HG03342 (cell line): ENCODE data around the gene ABCC6.

Source experiments
- ATAC-seq: cut with Tn5 transposase; IDR thresholded peaks from one replicate; pipeline ENCODE4 v1.9.1; 2021; ENCODE audit warnings: mild to moderate bottlenecking, moderate library complexity; ENCODE audit not compliant: unreplicated experiment

The ABCC6 gene

DNA sequence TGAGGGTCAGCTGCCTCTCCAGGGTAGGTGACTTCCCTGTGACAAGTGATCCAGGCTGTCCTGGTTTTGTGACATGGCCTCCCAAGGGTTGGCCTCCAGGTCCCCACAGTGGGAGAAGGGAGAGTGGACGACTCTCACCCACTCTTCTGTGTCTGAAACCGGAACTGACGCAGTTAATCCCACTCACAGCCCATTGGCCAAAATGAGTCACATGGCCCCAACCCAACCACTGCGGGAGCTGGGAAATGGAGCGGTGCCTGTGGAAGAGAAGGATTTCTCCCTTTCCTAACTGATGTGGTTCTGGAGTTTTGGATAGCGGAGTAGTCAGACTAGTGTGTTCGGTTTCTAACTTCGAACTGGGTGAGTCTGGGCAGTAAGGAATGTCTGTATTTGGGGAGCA is 79.4 kb downstream of the ABCC6 start:
- no peak for ATAC-seq

DNA sequence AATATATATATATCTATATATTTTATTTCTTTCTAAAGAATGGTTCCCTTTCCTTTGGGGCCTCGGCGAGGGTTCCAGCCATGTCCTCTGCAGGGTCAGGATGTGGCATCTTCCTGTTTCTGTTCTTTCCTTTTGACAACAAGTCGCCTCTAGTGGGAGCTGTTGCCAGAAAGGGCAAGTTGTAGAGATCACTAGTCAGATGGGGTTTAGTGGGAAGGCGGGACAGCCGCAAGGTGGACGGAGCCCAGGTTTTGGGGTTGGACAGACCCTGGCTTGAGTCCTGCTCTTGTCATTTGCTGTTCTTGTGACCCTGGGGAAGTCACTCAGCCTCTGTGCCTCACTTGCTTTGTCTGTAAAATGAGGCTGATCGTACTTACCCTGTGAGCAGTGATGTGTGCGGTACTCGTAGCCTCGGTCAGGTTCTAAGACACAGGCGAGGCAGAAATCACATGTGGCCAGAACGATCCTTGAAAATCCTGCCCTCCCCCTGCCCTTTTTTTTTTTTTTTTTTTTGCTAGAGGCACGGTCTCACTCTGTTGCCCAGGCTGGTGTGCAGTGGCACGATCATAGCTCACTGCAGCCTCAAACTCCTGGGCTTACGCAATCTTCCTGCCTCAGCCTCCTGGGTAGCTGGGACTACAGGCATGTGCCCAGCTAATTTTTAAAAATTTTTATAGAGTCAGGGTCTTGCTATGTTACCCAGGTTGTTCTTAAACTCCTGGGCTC is 80.1 kb downstream of the ABCC6 start:
- no peak for ATAC-seq

DNA sequence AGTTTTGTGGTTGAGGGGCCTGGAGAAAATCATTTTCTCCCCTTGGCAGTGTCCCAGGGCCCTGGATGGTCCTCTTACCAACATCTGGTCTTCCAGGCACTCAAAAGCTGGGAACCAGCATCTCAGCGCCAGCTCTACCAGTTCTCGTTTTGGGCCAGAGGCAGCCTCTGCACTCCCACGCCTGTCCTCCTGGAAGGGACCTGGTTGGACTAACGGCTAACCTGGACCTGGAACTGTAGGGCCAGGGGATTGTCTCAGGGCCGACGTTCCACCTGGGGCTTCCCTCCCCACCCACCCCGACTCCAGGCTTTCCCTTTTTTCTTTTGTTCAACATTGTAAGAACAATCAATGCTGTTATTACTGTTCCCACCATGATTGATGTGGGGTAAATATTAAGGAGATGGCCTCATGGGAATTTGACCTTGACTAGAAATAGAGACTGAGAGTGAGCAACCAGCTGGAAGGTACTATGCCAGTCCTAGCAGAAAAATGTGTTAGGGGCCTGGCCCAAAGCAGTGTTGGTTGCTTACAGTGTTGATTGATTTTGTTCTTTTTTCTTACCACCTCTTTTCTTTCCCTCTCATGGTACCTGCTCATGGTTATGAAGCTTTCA is 81.4 kb downstream of the ABCC6 start:
- ATAC-seq, result no peak

DNA sequence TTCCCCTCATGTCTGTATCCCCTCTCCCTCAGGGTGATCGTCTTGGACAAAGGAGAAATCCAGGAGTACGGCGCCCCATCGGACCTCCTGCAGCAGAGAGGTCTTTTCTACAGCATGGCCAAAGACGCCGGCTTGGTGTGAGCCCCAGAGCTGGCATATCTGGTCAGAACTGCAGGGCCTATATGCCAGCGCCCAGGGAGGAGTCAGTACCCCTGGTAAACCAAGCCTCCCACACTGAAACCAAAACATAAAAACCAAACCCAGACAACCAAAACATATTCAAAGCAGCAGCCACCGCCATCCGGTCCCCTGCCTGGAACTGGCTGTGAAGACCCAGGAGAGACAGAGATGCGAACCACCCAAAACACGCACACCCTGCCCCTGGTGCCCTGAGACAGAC is 82.2 kb downstream of the ABCC6 start:
- ATAC-seq, result no peak

- ATAC-seq, result no peak
These were observed 82.8 kb downstream of the ABCC6 start for GRCh38 chr16:16140537-16140936.

DNA sequence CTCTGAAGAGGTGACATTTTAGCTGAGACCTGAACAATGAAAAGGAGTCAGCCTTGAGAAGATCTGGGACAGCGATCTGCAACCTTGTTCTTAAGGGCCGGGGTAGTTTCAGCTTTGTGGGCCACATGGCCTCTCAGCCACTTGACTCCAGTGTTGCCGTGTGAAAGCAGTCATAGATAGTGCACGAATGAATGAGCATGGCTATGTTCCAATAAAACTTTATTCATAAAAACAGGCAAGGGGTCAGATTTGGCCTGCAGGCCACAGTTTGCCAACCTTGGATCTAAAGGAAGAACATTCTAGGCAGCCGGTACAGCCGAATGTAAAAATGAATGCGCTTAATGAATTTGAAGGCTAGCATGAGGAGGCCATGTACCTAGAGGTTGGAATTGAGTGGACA is 83.5 kb downstream of the ABCC6 start:
- no peak for ATAC-seq

GRCh38 chr16:16139061-16139460 is 84.2 kb downstream of the ABCC6 start:
- no peak for ATAC-seq

- no peak for ATAC-seq
These were observed 85.2 kb downstream of the ABCC6 start for GRCh38 chr16:16138034-16138635.

DNA sequence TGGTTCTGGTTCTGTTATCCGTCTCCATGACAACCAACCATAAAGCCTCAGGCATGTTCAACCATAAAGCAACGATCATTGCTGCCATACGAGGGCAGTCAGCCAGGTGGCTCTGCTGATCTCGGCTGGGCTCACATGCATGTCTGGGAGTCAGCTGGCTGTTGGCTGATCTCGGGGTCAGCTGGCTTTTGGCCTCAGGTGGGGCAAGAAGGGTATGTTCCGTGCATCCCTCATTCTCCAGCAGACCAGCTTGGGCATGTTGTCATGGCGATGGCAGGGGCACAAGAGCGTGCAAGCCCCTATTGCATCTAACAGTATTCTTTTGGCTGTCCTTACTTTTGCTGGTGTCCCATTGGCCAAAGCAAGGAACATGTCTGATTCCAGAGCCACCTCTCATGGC is 86.2 kb downstream of the ABCC6 start:
- no peak for ATAC-seq

- ATAC-seq, result no peak
These were observed 86.7 kb downstream of the ABCC6 start for GRCh38 chr16:16136588-16136987.

- no peak for ATAC-seq
These were observed 89.2 kb downstream of the ABCC6 start for GRCh38 chr16:16133943-16134604.

- ATAC-seq, result no peak
These were observed 91.6 kb downstream of the ABCC6 start for GRCh38 chr16:16131659-16132058.

DNA sequence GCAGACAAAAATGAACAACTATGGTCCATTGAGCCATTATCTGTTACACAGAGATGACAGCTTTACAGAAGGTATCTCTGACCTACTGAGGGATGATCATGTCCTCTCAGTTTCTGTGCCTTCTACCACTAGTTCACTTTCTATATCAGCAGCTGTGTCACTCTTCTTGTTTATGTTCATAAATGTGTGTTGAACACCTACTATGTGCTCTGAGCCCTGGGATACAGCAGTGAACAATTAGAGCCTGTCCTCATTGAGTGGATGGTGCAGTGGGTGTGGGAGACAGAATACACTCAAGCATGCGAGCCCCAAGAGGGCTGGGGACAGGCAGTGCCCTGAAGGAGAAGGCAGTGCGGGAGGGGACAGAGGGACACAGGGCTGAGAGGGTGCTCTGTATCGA is 92.1 kb downstream of the ABCC6 start:
- no peak for ATAC-seq

DNA sequence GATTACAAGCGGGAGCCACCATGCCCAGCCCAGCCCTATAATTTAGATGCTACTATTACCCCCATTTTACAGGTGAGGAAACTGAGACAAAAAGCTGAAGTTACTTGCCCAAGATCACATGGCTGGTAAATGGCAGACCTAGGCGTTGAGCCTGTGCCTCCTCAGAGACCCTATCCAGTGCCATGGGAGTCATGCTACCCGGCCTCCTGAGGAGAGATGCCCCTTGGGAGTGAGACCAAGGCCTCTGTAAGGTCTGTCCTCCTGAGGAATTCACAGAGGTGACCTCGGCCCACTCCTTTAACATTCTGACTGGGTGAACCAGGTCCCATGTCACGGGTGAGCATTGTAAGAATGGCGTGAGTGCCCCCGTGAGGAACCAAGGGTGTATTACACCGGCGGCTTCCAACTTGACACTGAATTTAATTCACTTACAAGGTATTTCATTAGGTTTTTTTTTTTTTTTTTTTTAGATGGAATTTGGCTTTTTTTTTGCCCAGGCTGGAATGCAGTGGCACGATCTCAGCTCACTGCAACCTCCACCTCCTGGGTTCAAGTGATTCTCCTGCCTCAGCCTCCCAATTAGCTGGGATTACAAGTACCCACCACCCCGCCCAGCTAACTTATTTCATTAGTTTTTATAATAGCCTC is 95.7 kb downstream of the ABCC6 start:
- no peak for ATAC-seq

DNA sequence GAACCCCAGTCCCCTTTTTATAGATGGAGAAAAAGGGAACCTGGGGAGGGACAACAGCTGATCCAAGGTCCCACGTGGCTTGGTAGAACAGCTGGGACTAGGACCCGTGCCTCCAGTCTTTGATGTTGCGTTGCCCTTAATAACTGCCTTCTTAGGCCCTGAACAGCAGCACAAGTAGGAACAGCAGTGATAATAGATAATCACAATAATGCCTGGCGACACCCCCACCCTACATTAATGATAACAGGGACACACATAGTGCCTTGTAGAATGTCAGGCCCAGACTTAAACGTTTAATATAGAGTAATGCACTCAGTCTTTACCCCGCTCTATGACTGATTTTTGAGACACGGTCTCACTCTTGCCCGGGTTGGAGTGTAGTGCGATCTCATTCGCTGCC is 96.4 kb downstream of the ABCC6 start:
- no peak for ATAC-seq

- ATAC-seq, result no peak
These were observed 98.3 kb downstream of the ABCC6 start for GRCh38 chr16:16124974-16125373.

DNA sequence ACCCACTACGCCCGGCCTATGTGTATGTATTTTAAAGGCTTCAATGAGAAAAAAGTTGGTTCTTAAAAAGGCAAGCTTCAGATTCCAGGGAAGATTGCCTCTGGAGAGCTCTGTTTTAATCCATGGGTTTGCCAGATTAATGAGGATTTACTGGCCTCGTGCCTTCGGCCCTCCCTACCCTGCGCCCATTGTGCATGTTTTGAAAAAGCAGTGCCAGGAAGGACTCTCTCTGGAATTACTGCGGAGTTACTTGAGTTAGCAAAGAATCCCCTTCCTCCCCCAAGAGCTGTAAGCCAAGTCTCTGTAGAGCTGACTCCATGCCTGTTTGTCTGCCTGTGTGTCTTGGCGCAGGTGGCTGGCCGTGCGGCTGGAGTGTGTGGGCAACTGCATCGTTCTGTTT is 98.9 kb downstream of the ABCC6 start:
- ATAC-seq, result no peak

DNA sequence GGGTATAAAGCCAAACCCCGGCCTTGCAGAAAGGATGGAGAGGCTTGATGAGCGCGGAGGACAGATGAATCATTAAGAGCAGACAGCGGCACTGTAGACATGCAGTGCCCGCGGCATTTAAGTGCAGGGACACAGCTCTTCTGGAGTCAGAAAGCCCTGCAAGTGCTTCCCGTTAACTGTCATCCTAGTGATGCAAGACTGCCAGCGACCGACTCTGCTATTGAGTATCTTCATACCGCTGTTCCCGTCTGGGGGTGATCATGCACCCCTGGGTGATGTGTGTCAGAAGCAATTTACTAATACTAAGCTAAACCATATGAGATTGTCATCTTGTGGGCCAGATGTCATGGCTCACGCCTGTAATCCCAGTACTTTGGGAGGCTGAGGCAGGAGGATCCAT is 101.0 kb downstream of the ABCC6 start:
- no peak for ATAC-seq

GRCh38 chr16:16121185-16121727 is 102.0 kb downstream of the ABCC6 start:
- ATAC-seq, result no peak

DNA sequence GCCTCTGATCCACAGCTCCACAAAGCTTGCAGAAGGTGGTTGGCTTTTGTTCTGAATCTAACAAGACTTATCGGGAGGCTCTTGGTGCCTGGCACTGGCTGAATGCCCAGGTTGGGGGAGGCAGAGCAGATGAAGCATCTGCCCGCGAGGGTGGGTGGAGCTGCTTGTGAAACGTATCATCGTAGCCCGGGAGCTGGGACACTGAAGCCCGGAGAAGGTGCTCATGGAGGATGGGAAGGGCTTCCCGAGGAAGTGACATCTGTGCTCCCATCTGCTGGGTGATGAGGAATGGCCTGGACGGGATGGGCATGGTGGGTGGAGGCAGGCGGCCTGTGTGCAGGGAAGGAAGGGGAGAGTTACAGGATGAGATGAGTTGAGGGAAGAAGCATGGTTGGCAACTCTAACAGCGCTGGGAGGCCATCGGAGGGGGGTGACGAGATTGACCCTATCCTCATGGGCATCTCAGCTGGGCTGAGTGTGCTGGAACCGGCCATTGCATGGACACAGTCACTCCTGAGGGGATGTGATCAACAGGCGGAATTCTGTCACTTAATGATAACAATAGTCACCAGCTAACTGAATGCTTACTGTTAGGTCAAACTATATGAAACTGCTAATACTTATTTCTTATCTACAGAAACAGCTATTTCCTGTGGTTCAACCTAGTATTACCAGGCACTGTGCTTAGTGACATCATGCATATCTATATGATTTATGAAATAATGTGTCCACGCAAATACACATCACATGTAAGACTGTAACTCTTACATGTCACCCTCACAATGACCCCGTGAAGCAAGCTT is 102.7 kb downstream of the ABCC6 start:
- ATAC-seq, result no peak
